ENCODE results near the gene RAPGEFL1. TPM values are rescaled to one million over a fixed set of nuclear protein-coding genes. Genes with fewer than 3 reads are reported as not detected.
"Not testable (repeated sequence)": the region's sequence is repeated elsewhere in the genome, so short reads cannot be mapped to it uniquely, and the experiment has no call there.

Gene RAPGEFL1
- total RNA-seq, 3 donors from 2014 or later: 3.2 to 10.8 (median 5.0) TPM

DNA sequence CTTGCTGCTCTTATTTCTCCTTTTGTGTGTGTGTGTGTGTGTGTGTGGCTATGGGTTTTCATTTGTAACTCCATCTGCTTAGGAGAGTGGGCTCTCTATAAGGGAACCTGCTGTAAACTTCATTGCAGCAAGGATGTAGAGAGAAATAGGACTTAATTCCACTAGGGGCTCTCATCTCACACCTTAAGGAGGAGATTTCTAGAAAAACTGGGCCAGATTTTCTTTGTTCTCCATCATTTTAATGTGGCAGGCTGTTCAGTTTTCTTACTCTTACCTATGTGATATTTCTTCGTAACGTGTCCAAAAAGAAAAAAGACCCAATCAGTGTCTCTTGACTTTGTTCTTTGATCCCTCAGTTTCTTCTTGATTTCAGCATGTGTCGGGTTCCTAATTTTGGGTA is 41.5 kb upstream of the RAPGEFL1 start:
- intact Hi-C loops (cut with DNase I; ENCODE audit: low total_unique reads): no loop called here
- H3K27me3 ChIP-seq: no peaks in the 10 kb centered on the region
- no peak overlapping the region for H3K4me3 ChIP-seq
- no peaks in the 10 kb centered on the region for H3K9me3 ChIP-seq
- no peak for DNase-seq (ENCODE audit: low spot score in 2 of 2)
- peak overlapping the region in 1 of 2 donors; percentile 44 for H3K27ac ChIP-seq
- no peaks in the 10 kb centered on the region for H3K4me1 ChIP-seq
- no peaks in the 10 kb centered on the region for H3K36me3 ChIP-seq
- no peak for TF ChIP-seq POLR2AphosphoS5 (IDR thresholded peaks at IDR 0.05)
- TF ChIP-seq CTCF (IDR thresholded peaks at IDR 0.05): no peak
- TF ChIP-seq POLR2A (IDR thresholded peaks at IDR 0.05): no peak

DNA sequence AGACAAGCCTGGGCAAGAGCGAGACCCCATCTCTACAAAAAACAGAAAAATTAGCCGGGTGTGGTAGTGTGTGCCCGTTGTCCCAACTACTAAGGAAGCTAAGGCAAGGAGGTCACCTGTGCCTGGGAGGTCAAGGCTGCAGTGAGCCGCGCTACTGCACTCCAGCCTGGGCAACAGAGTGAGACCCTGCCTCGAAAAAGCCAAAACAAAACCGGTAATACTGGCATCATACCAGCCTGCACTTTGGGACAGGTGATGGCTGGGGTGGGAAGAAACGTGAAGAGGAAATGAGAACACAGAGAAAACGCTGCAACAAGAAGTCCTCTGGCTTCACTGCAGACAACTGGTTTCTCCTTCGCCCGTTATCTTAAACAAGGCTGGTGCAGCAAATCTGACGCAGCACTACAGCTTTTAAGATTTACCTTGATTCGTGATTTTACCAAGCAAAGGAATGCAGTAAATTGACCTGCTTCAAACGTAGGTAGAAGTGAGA is 37.7 kb upstream of the RAPGEFL1 start:
- Histone ChIP-seq H3K9me3 (no peaks in the 10 kb centered on the region), H3K36me3 (peaks cover 3% of the 10 kb centered on the region), H3K27ac (peak overlapping the region; percentile 98 to 99), H3K4me3 (peak overlapping the region; percentile 75 to 98 (median 84)), H3K27me3 (no peaks in the 10 kb centered on the region), H3K4me1 (peaks cover 0 to 5% of the 10 kb centered on the region in 2 donors)
- no peak for TF ChIP-seq POLR2AphosphoS5 (IDR thresholded peaks at IDR 0.05)
- intact Hi-C loops (cut with DNase I; ENCODE audit: low total_unique reads): no loop called here
- DNase-seq (ENCODE audit: low spot score in 2 of 2): peak in 1 of 2 donors; percentile 30

GRCh38 chr17:40143166-40143565 is 34.1 kb upstream of the RAPGEFL1 start:
- H3K4me1 ChIP-seq; H3K36me3 ChIP-seq; DNase-seq (ENCODE audit: low spot score in 2 of 2); intact Hi-C loops (cut with DNase I; ENCODE audit: low total_unique reads); H3K27me3 ChIP-seq; H3K9me3 ChIP-seq; H3K27ac ChIP-seq; H3K4me3 ChIP-seq: not testable (repeated sequence)

- no peak for DNase-seq (ENCODE audit: low spot score in 2 of 2)
- no peaks in the 10 kb centered on the region for H3K27me3 ChIP-seq
- TF ChIP-seq CTCF (IDR thresholded peaks at IDR 0.05) (no peak), POLR2A (IDR thresholded peaks at IDR 0.05) (no peak), POLR2AphosphoS5 (IDR thresholded peaks at IDR 0.05) (no peak)
- H3K36me3 ChIP-seq: peaks cover 3% of the 10 kb centered on the region
- no peaks in the 10 kb centered on the region for H3K9me3 ChIP-seq
- H3K4me3 ChIP-seq: no peak overlapping the region
- peaks cover 0 to 5% of the 10 kb centered on the region in 2 donors for H3K4me1 ChIP-seq
- intact Hi-C loops (cut with DNase I; ENCODE audit: low total_unique reads): no loop called here
- H3K27ac ChIP-seq: no peak overlapping the region
Observed at GRCh38 chr17:40145476-40145875, 31.8 kb upstream of the RAPGEFL1 start.

DNA sequence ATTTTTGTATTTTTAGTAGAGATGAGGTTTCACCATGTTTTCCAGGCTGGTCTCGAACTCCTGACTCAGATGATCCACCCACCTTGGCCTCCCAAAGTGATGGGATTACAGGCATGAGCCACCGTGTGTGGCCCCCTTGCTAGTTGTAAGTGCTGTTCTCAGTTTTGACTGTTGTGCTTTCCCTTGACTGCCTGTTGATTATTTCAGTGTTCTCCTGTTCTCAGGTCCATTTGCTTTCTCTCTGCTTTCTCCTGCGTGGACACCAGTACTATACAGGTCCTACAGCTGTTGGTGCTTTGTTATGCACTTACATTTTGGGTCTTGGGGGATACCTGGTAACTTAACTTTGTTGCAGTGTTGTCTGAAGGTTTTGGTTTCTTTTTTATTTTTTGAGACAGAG is 28.7 kb upstream of the RAPGEFL1 start:
- Histone ChIP-seq H3K9me3 (no peaks in the 10 kb centered on the region), H3K4me1 (no peaks in the 10 kb centered on the region), H3K27me3 (no peaks in the 10 kb centered on the region), H3K4me3 (no peak overlapping the region), H3K27ac (no peak overlapping the region), H3K36me3 (no peaks in the 10 kb centered on the region)
- TF ChIP-seq CTCF (IDR thresholded peaks at IDR 0.05) (no peak), POLR2AphosphoS5 (IDR thresholded peaks at IDR 0.05) (no peak), POLR2A (IDR thresholded peaks at IDR 0.05) (no peak)
- no peak for DNase-seq (ENCODE audit: low spot score in 2 of 2)
- intact Hi-C loops (cut with DNase I; ENCODE audit: low total_unique reads): no loop called here

DNA sequence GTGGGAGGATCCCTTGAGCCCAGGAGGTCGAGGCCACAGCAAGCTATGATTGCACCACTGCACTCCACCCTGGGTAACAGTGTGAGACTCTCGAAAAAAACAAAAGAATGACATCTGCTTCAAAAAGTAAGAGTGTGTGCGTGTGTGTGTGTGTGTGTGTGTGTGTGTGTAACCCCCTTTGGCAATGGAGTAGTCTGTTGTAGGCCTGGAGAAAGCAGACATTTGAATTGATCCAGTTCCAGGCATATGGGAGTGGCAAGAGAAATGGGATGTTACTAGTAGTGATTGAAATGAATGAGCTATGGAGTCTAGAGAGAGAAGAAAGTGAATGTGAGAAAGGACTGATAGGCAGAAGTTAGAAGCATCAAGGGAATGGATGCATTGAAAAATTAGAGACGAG is 27.0 kb upstream of the RAPGEFL1 start:
- TF ChIP-seq POLR2A (IDR thresholded peaks at IDR 0.05) (no peak), CTCF (IDR thresholded peaks at IDR 0.05) (no peak), POLR2AphosphoS5 (IDR thresholded peaks at IDR 0.05) (no peak)
- Histone ChIP-seq H3K9me3 (no peaks in the 10 kb centered on the region), H3K27me3 (no peaks in the 10 kb centered on the region), H3K36me3 (no peaks in the 10 kb centered on the region), H3K4me1 (no peaks in the 10 kb centered on the region), H3K27ac (no peak overlapping the region), H3K4me3 (no peak overlapping the region)
- intact Hi-C loops (cut with DNase I; ENCODE audit: low total_unique reads): no loop called here
- DNase-seq (ENCODE audit: low spot score in 2 of 2): no peak
